HEK293 (cell line): ENCODE data around the gene OXSR1.

Experiments used
- CTCF ChIA-PET: fragments of 350-600 bp; formaldehyde crosslinking; extraction: SDS; loops from one replicate; lab custom pipeline; 2021; ENCODE audit warnings: antibody characterized with exemption; lab: Yijun Ruan, JAX
- POLR2A ChIA-PET: fragments of 300-600 bp; formaldehyde crosslinking; extraction: SDS; loops from one replicate; lab custom pipeline; 2020; ENCODE audit warnings: antibody characterized with exemption, inconsistent platforms; lab: Yijun Ruan, JAX
- H3K27ac ChIP-seq: fragments of 200-500 bp; sonication (Bioruptor generic); 2 replicates; pipeline ENCODE4 v1.5.1; 2014; ENCODE audit warnings: low read depth, low read length, control low read depth, inconsistent platforms; ENCODE audit errors: extremely low read depth
- H3K36me3 ChIP-seq, 2 experiments: fragments of 200-500 bp in 1 of 2; sonication (Bioruptor generic) in 1 of 2; 1 replicate in 1 of 2; 2 replicates in 1 of 2; pipeline ENCODE4 v1.5.1; 2014 to 2017; ENCODE audit warnings: inconsistent platforms in 2 of 2, low read length in 2 of 2; ENCODE audit not compliant: control insufficient read depth in 2 of 2, insufficient read depth in 1 of 2
- H3K4me1 ChIP-seq: fragments of 200-500 bp; sonication (Bioruptor generic); 2 replicates; pipeline ENCODE4 v1.5.1; 2014; ENCODE audit warnings: mild to moderate bottlenecking, low read length, inconsistent platforms; ENCODE audit not compliant: control insufficient read depth, insufficient read depth
- H3K4me3 ChIP-seq: 2 replicates; pipeline ENCODE4 v1.5.1; 2011; ENCODE audit warnings: low read depth, mild to moderate bottlenecking, control low read depth, low read length, moderate library complexity
- H3K9me3 ChIP-seq: fragments of 200-500 bp; sonication (Bioruptor generic); 2 replicates; pipeline ENCODE4 v1.5.1; 2014; ENCODE audit warnings: low read depth, low read length, inconsistent platforms; ENCODE audit not compliant: control insufficient read depth, insufficient read depth
- GLIS1 ChIP-seq: fragments of 450-650 bp; formaldehyde crosslinking; IDR thresholded peaks from 2 replicates; pipeline ENCODE4 v1.5.1; 2016; ENCODE audit warnings: missing biosample characterization, missing genetic modification characterization
- KLF9 ChIP-seq: fragments of 450-650 bp; formaldehyde crosslinking; IDR thresholded peaks from 2 replicates; pipeline ENCODE4 v1.5.1; 2016; ENCODE audit warnings: missing biosample characterization, missing genetic modification characterization, low read depth
- PRDM1 ChIP-seq: fragments of 450-650 bp; formaldehyde crosslinking; IDR thresholded peaks from 2 replicates; pipeline ENCODE4; 2016; ENCODE audit warnings: missing biosample characterization, missing genetic modification characterization
- SCRT2 ChIP-seq: fragments of 450-650 bp; formaldehyde crosslinking; IDR thresholded peaks from 2 replicates; pipeline ENCODE4 v1.5.1; 2016; ENCODE audit warnings: missing biosample characterization, missing genetic modification characterization
- ZBTB20 ChIP-seq: fragments of 450-650 bp; formaldehyde crosslinking; IDR thresholded peaks from 2 replicates; pipeline ENCODE4 v1.5.1; 2016; ENCODE audit warnings: missing biosample characterization, missing genetic modification characterization
- ZBTB21 ChIP-seq: fragments of 450-650 bp; formaldehyde crosslinking; IDR thresholded peaks from 2 replicates; pipeline ENCODE4 v1.5.1; 2017; ENCODE audit warnings: missing biosample characterization, missing genetic modification characterization
- ZBTB8A ChIP-seq: fragments of 450-650 bp; formaldehyde crosslinking; IDR thresholded peaks from 2 replicates; pipeline ENCODE4 v1.5.1; 2016; ENCODE audit warnings: missing biosample characterization, missing genetic modification characterization
- ZEB2 ChIP-seq: fragments of 450-650 bp; formaldehyde crosslinking; IDR thresholded peaks from 2 replicates; pipeline ENCODE4 v1.5.1; 2016; ENCODE audit warnings: missing biosample characterization, missing genetic modification characterization
- ZFP37 ChIP-seq: fragments of 450-650 bp; formaldehyde crosslinking; IDR thresholded peaks from 2 replicates; pipeline ENCODE4 v1.5.1; 2016; ENCODE audit warnings: missing biosample characterization, missing genetic modification characterization
- ZNF132 ChIP-seq: fragments of 450-650 bp; formaldehyde crosslinking; IDR thresholded peaks from 2 replicates; pipeline ENCODE4 v1.5.1; 2017; ENCODE audit warnings: missing biosample characterization, missing genetic modification characterization, borderline replicate concordance
- ZNF169 ChIP-seq: fragments of 450-650 bp; formaldehyde crosslinking; IDR thresholded peaks from 2 replicates; pipeline ENCODE4 v1.5.1; 2016; ENCODE audit warnings: missing biosample characterization, missing genetic modification characterization
- ZNF214 ChIP-seq: fragments of 450-650 bp; formaldehyde crosslinking; IDR thresholded peaks from 2 replicates; pipeline ENCODE4 v1.5.1; 2017; ENCODE audit warnings: missing biosample characterization, mild to moderate bottlenecking, missing genetic modification characterization, borderline replicate concordance
- ZNF341 ChIP-seq: fragments of 450-650 bp; formaldehyde crosslinking; IDR thresholded peaks from 2 replicates; pipeline ENCODE4; 2016; ENCODE audit warnings: low read depth, missing biosample characterization, missing genetic modification characterization
- ZNF391 ChIP-seq: fragments of 450-650 bp; formaldehyde crosslinking; IDR thresholded peaks from 2 replicates; pipeline ENCODE4 v1.5.1; 2016; ENCODE audit warnings: low read depth, missing biosample characterization, missing genetic modification characterization, borderline replicate concordance
- ZNF48 ChIP-seq: fragments of 450-650 bp; formaldehyde crosslinking; IDR thresholded peaks from 2 replicates; pipeline ENCODE4 v1.5.1; 2016; ENCODE audit warnings: missing biosample characterization, missing genetic modification characterization
- ZNF585B ChIP-seq: fragments of 450-650 bp; formaldehyde crosslinking; IDR thresholded peaks from 2 replicates; pipeline ENCODE4 v1.5.1; 2016; ENCODE audit warnings: missing biosample characterization, missing genetic modification characterization
- ZNF624 ChIP-seq: fragments of 450-650 bp; formaldehyde crosslinking; IDR thresholded peaks from 2 replicates; pipeline ENCODE4 v1.5.1; 2017; ENCODE audit warnings: missing biosample characterization, missing genetic modification characterization
- ZNF629 ChIP-seq: fragments of 450-650 bp; formaldehyde crosslinking; IDR thresholded peaks from 2 replicates; pipeline ENCODE4 v1.5.1; 2017; ENCODE audit warnings: missing biosample characterization, missing genetic modification characterization
- ZNF701 ChIP-seq: fragments of 450-650 bp; formaldehyde crosslinking; IDR thresholded peaks from 2 replicates; pipeline ENCODE4 v1.5.1; 2016; ENCODE audit warnings: missing biosample characterization, missing genetic modification characterization
- ZNF707 ChIP-seq: fragments of 450-650 bp; formaldehyde crosslinking; IDR thresholded peaks from 2 replicates; pipeline ENCODE4 v1.5.1; 2016; ENCODE audit warnings: missing biosample characterization, missing genetic modification characterization
- ZNF843 ChIP-seq: fragments of 450-650 bp; formaldehyde crosslinking; IDR thresholded peaks from 2 replicates; pipeline ENCODE4 v1.5.1; 2016; ENCODE audit warnings: missing biosample characterization, missing genetic modification characterization
- ZSCAN30 ChIP-seq: fragments of 450-650 bp; IDR thresholded peaks from 2 replicates; pipeline ENCODE4 v1.5.1; 2018; ENCODE audit warnings: missing biosample characterization, mild to moderate bottlenecking, missing genetic modification characterization, moderate library complexity
- TF ChIP-seq, protein P1 (sequence below): fragments of 450-650 bp; formaldehyde crosslinking; IDR thresholded peaks from 2 replicates; pipeline ENCODE4 v1.5.1; 2016; ENCODE audit warnings: missing biosample characterization, missing genetic modification characterization
- TF ChIP-seq, protein P2 (sequence below): IDR thresholded peaks from 2 replicates; pipeline ENCODE4 v1.6.1; 2011; ENCODE audit warnings: mild to moderate bottlenecking, low read depth, low read length, borderline replicate concordance
- TF ChIP-seq, protein P3 (sequence below): fragments of 450-650 bp; formaldehyde crosslinking; IDR thresholded peaks from 2 replicates; pipeline ENCODE4 v1.5.1; 2016; ENCODE audit warnings: missing biosample characterization, missing genetic modification characterization
- TF ChIP-seq, protein P4 (sequence below): fragments of 450-650 bp; formaldehyde crosslinking; IDR thresholded peaks from 2 replicates; pipeline ENCODE4 v1.5.1; 2016; ENCODE audit warnings: missing biosample characterization, missing genetic modification characterization

The OXSR1 gene

DNA sequence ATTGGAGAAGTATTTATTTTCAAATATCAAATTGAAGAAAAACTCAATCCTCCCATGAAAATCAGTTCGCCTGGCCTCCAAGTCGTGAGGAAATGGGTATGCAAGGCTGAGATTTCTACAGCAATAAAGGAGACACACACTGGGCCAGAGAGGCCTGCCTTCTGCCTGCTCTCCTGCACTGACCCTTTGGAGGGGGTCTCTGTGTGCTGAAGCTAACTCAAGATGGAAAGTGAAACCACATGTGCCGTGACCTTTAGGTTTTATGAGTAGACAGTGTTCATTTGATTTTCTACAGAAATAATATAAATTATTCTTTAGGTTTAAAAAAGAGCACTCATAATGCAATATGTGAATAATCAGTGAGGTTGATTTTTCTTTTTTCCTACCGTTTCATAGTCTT is 88.4 kb downstream of the OXSR1 start:
- H3K9me3 ChIP-seq: no peaks in the 10 kb centered on the region
- CTCF ChIA-PET: no interaction called here
- peaks cover 0 to 70% of the 10 kb centered on the region in 2 experiments; a peak in 2 of 3 replicates for H3K36me3 ChIP-seq
- H3K27ac ChIP-seq: no peak overlapping the region
- POLR2A ChIA-PET: no interaction called here
- no peak overlapping the region for H3K4me3 ChIP-seq
- TF ChIP-seq ZSCAN30 (tag by site-specific recombination) (no peak), ZNF169 (no peak), ZBTB8A (tag by site-specific recombination) (no peak), ZNF585B (tag by site-specific recombination) (no peak), ZNF132 (tag by site-specific recombination) (no peak), ZEB2 (no peak), ZFP37 (no peak), ZNF701 (tag by site-specific recombination) (no peak)
- TF ChIP-seq, protein P1, sequence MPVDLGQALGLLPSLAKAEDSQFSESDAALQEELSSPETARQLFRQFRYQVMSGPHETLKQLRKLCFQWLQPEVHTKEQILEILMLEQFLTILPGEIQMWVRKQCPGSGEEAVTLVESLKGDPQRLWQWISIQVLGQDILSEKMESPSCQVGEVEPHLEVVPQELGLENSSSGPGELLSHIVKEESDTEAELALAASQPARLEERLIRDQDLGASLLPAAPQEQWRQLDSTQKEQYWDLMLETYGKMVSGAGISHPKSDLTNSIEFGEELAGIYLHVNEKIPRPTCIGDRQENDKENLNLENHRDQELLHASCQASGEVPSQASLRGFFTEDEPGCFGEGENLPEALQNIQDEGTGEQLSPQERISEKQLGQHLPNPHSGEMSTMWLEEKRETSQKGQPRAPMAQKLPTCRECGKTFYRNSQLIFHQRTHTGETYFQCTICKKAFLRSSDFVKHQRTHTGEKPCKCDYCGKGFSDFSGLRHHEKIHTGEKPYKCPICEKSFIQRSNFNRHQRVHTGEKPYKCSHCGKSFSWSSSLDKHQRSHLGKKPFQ: no peak
- no peaks in the 10 kb centered on the region for H3K4me1 ChIP-seq

DNA sequence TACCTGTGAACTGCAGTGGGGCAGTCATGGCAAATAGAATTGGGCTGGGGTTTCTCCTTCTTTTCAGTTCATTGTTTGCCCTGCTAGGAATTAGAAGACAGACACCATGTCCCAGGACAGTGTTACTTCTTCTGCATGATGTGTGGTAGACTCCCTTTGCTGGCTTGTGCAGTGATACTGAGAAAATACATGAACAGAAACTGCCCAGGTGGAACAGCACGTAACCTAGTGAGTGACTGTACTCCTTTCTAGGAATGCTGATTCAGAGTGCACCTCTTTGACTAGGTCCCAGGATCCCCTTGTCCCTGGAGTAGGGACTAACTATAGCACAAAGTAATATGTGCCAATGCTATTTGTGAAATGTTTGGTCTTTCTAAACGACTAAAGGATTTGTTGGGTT is 89.5 kb downstream of the OXSR1 start:
- no peaks in the 10 kb centered on the region for H3K9me3 ChIP-seq
- TF ChIP-seq, protein P2, sequence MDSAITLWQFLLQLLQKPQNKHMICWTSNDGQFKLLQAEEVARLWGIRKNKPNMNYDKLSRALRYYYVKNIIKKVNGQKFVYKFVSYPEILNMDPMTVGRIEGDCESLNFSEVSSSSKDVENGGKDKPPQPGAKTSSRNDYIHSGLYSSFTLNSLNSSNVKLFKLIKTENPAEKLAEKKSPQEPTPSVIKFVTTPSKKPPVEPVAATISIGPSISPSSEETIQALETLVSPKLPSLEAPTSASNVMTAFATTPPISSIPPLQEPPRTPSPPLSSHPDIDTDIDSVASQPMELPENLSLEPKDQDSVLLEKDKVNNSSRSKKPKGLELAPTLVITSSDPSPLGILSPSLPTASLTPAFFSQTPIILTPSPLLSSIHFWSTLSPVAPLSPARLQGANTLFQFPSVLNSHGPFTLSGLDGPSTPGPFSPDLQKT: no peak
- TF ChIP-seq ZNF214 (tag by site-specific recombination) (no peak), ZNF707 (tag by site-specific recombination) (no peak)
- H3K4me1 ChIP-seq: no peaks in the 10 kb centered on the region
- POLR2A ChIA-PET: no interaction called here
- H3K4me3 ChIP-seq: no peak overlapping the region
- peaks cover 0 to 59% of the 10 kb centered on the region in 2 experiments; a peak in 2 of 3 replicates for H3K36me3 ChIP-seq
- CTCF ChIA-PET: no interaction called here
- H3K27ac ChIP-seq: no peak overlapping the region

DNA sequence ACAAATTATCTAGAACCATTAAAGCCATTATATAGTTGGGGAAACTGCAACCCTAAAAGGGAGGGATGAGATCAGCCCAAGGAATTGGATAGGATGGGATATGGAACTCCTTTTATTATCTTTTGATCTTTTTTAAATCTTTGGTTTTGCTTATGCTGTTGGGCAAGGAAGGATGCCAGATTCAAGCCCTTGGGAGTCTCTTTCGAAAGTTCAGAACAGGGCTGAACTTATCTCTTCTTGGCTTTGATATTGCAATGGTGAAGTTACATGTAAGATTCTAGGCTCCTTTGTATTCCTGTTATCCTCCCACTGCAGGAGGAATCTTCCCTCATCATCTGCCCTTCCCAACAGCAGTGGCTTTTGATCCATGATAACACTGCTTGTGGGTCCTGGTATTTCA is 90.3 kb downstream of the OXSR1 start:
- POLR2A ChIA-PET: no interaction called here
- H3K36me3 ChIP-seq: peaks cover 0 to 53% of the 10 kb centered on the region in 2 experiments; a peak in 2 of 3 replicates

DNA sequence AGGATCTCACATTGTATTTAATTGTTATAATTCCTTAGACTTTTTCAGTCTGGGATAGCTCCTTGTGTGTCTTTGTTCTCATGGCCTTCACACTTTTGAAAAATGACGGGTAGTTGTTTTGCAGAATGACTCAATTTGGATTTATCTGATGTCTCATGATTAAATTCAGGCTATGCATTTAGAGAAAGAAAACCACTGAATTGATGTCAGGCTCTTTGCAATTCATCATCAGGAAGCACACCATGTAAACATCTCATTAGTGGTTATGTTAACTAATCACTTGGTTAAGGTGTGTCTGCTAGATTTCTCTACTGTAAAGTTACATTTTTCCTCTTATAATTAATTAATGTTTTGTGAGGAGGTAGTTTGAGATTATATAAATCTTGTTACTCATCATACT is 92.2 kb downstream of the OXSR1 start:
- Histone ChIP-seq H3K36me3 (peaks cover 0 to 39% of the 10 kb centered on the region in 2 experiments; a peak in 2 of 3 replicates), H3K9me3 (no peaks in the 10 kb centered on the region), H3K27ac (no peak overlapping the region), H3K4me3 (no peak overlapping the region), H3K4me1 (no peaks in the 10 kb centered on the region)
- TF ChIP-seq ZNF629 (tag by site-specific recombination) (no peak), ZNF624 (tag by site-specific recombination) (no peak), ZBTB21 (tag by site-specific recombination) (no peak), ZNF391 (tag by site-specific recombination) (no peak), ZNF843 (tag by site-specific recombination) (no peak), SCRT2 (no peak), KLF9 (tag by site-specific recombination) (no peak), GLIS1 (no peak)
- TF ChIP-seq, protein P3, sequence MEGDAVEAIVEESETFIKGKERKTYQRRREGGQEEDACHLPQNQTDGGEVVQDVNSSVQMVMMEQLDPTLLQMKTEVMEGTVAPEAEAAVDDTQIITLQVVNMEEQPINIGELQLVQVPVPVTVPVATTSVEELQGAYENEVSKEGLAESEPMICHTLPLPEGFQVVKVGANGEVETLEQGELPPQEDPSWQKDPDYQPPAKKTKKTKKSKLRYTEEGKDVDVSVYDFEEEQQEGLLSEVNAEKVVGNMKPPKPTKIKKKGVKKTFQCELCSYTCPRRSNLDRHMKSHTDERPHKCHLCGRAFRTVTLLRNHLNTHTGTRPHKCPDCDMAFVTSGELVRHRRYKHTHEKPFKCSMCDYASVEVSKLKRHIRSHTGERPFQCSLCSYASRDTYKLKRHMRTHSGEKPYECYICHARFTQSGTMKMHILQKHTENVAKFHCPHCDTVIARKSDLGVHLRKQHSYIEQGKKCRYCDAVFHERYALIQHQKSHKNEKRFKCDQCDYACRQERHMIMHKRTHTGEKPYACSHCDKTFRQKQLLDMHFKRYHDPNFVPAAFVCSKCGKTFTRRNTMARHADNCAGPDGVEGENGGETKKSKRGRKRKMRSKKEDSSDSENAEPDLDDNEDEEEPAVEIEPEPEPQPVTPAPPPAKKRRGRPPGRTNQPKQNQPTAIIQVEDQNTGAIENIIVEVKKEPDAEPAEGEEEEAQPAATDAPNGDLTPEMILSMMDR (tag by site-specific recombination): no peak
- ChIA-PET POLR2A (no interaction called here), CTCF (no interaction called here)

More for the DNA sequence above, 90.3 kb downstream of the OXSR1 start:
- H3K4me3 ChIP-seq: no peak overlapping the region
- CTCF ChIA-PET: interaction anchor here (0.5 kb wide), 1 partner anchor 40 kb away, joined by 6 read pairs; no protein-coding TSS in a partner anchor
- TF ChIP-seq PRDM1 (tag by site-specific recombination): no peak
- TF ChIP-seq, protein P4, sequence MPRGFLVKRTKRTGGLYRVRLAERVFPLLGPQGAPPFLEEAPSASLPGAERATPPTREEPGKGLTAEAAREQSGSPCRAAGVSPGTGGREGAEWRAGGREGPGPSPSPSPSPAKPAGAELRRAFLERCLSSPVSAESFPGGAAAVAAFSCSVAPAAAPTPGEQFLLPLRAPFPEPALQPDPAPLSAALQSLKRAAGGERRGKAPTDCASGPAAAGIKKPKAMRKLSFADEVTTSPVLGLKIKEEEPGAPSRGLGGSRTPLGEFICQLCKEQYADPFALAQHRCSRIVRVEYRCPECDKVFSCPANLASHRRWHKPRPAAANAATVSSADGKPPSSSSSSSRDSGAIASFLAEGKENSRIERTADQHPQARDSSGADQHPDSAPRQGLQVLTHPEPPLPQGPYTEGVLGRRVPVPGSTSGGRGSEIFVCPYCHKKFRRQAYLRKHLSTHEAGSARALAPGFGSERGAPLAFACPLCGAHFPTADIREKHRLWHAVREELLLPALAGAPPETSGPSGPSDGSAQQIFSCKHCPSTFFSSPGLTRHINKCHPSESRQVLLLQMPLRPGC (tag by site-specific recombination): no peak
- no peak for TF ChIP-seq ZNF341
- no peak for TF ChIP-seq ZNF843 (tag by site-specific recombination)
- TF ChIP-seq ZNF48: no peak
- no peak for TF ChIP-seq ZBTB20 (tag by site-specific recombination)
- H3K9me3 ChIP-seq: no peaks in the 10 kb centered on the region
- no peaks in the 10 kb centered on the region for H3K4me1 ChIP-seq
- H3K27ac ChIP-seq: no peak overlapping the region
